ENCODE data around the gene NSUN5.

- TF ChIP-seq CTCF (conservative IDR thresholded peaks at IDR 0.05; ENCODE audit: low read length) (no peak), EZH2phosphoT487 (IDR thresholded peaks at IDR 0.05; ENCODE audit: borderline replicate concordance, low read depth, low read length) (no peak)
Observed at GRCh38 chr7:73308665-73309214, at the start of gene NSUN5.
